NCI-H774 (cell line): ENCODE results near the gene CD244.
"Not testable (repeated sequence)": the region's sequence is repeated elsewhere in the genome, so short reads cannot be mapped to it uniquely, and the experiment has no call there.

Source experiments
- DNase-seq: peaks from one replicate; lab custom pipeline; 2025; lab: John Stamatoyannopoulos, UW

Gene CD244

DNA sequence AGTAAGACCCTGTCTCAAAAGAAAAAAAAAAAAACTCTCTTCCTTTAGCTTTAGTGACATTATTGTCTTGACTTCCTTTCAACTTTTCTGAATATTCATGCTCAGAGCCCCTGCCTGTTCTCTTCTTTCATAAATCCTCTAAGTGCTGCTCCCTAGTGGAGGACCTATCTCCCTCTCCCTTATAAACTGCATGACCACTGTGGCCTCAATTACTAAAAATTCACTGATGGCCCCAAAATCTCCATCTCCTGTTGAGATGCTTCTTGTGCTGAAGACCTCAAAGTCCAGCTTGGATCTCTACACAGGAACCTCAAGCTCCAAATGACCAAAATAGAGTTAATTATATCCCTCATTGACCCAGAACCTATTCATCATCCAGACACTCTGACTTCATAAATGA lies 14.5 kb upstream of the CD244 start:
- DNase-seq, result no peak

GRCh38 chr1:160876311-160876710 lies 13.6 kb upstream of the CD244 start:
- no peak for DNase-seq

GRCh38 chr1:160875591-160875990 lies 12.9 kb upstream of the CD244 start:
- not testable (repeated sequence) for DNase-seq

DNA sequence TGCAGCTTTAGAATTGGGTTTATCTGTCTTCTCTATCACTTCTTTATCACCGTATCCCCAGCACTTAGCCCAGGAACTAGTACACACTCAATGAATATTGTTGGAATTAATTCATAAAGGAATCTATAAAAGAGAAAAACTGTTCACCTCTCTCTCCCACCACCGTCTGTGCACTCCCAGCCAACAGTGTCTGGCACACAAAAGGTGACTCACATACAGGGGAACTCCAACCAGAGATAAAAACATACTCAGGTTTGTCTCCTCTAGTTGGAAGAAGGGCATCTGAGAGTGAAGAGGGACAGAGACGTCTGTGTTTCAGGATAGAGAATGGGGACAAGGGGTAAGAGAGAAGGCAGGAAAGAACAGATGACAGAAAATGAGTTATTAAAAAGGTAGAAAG lies 12.2 kb upstream of the CD244 start:
- DNase-seq, result no peak

- DNase-seq, result no peak
These were observed 5.5 kb upstream of the CD244 start for GRCh38 chr1:160868141-160868540.

DNA sequence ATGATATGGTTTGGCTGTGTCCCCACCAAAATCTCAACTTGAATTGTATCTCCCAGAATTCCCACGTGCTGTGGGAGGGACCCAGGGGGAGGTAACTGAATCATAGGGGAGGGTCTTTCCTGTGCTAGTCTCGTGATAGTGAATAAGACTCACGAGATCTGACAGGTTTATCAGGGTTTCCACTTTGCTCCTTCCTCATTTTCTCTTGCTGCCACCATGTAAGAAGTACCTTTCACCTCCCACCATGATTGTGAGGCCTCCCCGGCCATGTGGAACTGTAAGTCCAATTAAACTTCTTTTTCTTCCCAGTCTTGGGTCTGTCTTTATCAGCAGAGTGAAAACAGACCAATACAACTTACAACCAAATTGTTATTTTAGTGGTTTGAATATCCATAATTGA lies 5.0 kb upstream of the CD244 start:
- DNase-seq, result not testable (repeated sequence)

GRCh38 chr1:160866695-160867260 lies 4.1 kb upstream of the CD244 start:
- no peak for DNase-seq

DNA sequence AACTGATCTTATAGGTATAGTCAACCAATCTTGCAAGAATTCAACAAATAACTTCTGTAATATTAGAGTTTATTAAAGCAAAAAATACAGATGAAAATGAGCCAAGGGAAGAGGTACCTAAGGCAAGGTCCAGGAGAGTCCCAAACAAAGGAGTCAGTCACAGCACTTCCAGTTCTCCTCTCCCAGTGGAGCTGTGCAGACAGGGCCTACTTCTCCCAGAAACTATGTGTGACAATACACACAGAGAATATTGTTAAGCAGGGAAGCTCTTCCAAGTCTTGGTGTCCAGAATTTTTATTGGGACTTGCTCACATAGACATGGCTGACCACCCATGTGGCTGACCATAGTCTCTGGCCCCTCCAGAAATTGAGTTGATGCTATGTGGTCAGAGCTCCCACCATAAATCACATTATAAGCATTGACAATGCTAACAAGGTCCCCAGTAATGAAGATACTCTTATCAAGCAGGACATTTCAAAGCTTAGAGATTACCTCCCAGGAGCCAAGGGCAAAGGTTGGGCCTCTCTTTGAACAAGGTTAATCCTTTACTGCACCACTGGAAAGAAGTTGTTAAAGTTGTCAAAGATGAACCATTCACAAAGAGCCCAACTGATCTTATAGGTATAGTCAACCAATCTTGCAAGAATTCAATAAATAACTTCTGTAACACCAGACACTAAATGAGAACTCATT lies 3.5 kb upstream of the CD244 start:
- no peak for DNase-seq

DNA sequence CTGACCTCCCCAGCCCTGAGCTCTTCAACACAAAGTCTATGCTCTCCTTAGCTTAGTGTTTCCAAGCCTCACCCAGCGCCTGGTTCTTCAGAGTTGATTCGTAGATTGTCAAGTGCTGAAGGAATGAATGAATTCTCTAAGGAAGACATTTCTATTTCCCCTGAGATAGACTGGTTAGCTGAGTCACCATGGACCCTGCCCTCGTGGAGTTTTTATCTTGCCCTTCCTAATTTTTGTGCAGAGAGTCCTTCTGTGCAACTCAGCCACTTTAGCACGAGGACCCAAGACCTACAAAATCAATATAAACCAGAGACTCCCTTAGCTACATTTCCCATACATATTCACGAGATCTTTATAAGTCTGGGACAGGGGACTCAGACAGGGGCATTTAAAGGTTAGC lies 2.6 kb upstream of the CD244 start:
- no peak for DNase-seq

DNA sequence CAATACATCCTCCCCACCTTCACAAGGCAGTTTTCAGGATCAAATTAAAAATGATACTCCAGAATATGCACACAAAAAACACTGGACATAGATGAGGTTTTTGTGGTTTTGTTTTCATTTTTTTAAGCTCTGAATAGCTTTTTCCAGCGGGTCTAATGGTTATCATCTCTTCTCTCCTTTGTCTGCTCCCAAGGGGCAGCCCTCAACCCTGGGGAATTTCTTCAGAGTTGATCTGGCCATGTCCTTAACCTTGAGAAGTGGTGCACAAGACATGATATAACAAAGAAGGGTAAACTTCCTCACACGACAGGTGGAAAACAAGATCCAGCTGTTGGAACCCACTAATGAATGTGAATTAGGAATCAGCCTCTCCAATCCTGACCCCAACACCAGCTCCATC lies 1.5 kb upstream of the CD244 start:
- DNase-seq, result no peak

- DNase-seq, result no peak
These were observed 1.1 kb upstream of the CD244 start for GRCh38 chr1:160863774-160864131.

GRCh38 chr1:160863061-160863773 lies 530 bp upstream of the CD244 start:
- no peak for DNase-seq

GRCh38 chr1:160860840-160861505 lies 1.7 kb downstream of the CD244 start:
- DNase-seq, result no peak

DNA sequence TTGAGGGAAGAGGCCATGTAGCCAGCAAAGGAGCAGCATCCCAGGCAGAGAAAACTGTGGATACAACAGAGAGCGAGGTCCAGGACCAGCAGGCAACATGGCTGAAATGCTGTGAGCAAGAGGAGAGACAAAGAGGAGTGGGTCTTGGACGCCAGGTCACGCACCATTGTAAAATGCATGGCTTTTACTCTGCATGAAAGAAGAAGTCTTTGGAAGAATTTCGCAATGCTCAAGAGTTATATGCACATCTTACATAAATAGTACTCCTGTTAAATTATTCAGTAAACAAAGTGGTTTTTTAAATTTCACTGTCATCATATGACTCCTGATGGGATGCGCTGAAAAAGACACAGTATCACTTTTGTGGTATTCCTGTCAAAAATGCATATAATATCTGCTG lies 3.5 kb downstream of the CD244 start:
- no peak for DNase-seq

DNA sequence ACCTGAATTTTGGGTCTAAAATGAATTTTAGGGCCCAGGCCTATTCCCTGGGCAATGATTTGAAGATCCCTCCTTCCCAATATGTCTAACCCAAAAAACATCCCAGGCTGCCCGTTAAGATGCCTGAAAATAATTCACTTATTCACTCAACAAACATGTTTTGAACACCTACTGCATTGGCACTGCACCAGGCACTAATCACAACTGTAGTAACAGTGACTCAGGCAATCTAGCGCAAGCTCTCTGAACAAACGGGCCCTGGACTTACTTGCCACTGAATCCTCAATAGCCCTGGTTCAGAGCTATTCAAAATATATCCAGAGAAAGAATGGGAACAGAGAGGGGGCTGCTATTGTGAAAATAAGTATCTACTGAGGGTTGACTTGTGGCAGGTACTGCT lies 4.2 kb downstream of the CD244 start:
- no peak for DNase-seq

DNA sequence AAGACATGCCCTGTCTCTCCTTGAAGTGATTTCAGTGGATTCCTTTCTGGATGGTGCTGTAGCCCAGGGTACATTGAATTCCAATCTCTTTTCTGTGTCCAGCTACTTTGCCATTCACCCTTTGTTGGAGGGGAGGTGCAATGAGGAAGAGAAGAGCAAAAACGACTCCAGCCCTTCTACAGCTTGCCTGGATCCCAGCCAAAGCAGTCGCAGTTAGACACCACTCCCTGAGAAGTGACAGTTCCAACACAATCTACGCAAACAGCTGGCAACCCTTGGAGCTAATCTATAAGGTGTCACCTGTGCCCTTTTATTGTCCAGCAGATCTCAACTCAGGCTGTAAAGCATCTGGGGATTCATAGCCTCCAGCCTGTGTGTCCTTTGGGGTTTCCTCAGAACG lies 4.6 kb downstream of the CD244 start:
- DNase-seq, result no peak

GRCh38 chr1:160855181-160855981 lies 7.3 kb downstream of the CD244 start:
- DNase-seq, result no peak

GRCh38 chr1:160853754-160854153 lies 8.9 kb downstream of the CD244 start:
- no peak for DNase-seq

DNA sequence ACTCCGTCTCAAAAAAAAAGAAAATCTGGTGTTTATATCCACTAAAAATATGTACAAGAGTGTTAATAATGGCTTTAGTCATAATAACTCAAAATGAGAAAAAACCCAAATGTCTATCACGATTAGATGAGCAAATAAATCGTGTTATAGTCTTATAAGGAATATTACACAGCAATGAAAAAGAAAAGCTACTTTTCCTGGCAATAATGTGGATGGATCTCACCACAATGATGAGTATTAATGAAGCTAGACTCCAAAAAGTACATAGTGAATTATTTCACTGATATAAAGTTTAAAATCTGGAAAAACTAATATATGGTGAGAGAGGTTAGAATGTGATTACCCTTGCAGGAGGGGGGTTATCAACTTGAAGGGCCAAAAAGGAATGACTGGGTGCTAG lies 9.7 kb downstream of the CD244 start:
- DNase-seq, result no peak

- no peak for DNase-seq
These were observed 11.7 kb downstream of the CD244 start for GRCh38 chr1:160850993-160851392.

DNA sequence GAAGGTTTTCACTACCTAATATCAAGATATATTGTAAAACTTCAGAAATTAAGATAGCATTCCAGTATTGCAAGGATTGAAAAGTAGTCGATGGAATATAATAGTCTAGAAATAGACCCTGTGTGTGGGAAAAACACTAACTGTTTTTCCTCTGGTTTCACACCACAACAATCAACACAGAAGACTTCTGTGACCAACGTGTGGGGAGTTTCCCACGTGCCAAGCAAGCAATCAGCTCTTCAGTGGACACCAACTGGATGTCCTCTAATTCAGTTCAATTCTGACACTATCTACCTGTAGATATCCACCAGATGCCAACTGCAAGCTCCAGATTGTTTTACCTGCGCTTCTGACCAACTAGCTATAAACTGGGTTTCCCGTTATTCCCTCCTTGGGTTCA lies 12.1 kb downstream of the CD244 start:
- no peak for DNase-seq

- no peak for DNase-seq
These were observed 16.4 kb downstream of the CD244 start for GRCh38 chr1:160846281-160846680.
